ENCODE results near the gene NKD2.

NKD2 gene

GRCh38 chr5:1012900-1013237 is 4.3 kb downstream of the NKD2 start:
- TF ChIP-seq SIN3A (IDR thresholded peaks at IDR 0.05; ENCODE audit: borderline replicate concordance, insufficient read depth, low read length), result no peak
- no peak for TF ChIP-seq REST (IDR thresholded peaks at IDR 0.05; ENCODE audit: insufficient read depth in 1 of 2, low read depth in 2 of 2, low read length in 2 of 2)
- no peak for TF ChIP-seq POLR2AphosphoS5 (IDR thresholded peaks at IDR 0.05; ENCODE audit: low read depth, low read length)
- no peak for TF ChIP-seq FOXP2 (optimal IDR thresholded peaks at IDR 0.05; ENCODE audit: borderline replicate concordance, extremely low read depth, extremely low read length, insufficient read depth)
- TF ChIP-seq TAF1 (IDR thresholded peaks at IDR 0.05; ENCODE audit: borderline replicate concordance, insufficient read depth, low read length), result no peak

GRCh38 chr5:1013238-1013947 is 4.8 kb downstream of the NKD2 start:
- TF ChIP-seq TAF1 (IDR thresholded peaks at IDR 0.05; ENCODE audit: borderline replicate concordance, insufficient read depth, low read length), result no peak
- no peak for TF ChIP-seq FOXP2 (optimal IDR thresholded peaks at IDR 0.05; ENCODE audit: borderline replicate concordance, extremely low read depth, extremely low read length, insufficient read depth)
- no peak for TF ChIP-seq SIN3A (IDR thresholded peaks at IDR 0.05; ENCODE audit: borderline replicate concordance, insufficient read depth, low read length)
- TF ChIP-seq REST (IDR thresholded peaks at IDR 0.05; ENCODE audit: insufficient read depth in 1 of 2, low read depth in 2 of 2, low read length in 2 of 2), result no peak
- TF ChIP-seq POLR2AphosphoS5 (IDR thresholded peaks at IDR 0.05; ENCODE audit: low read depth, low read length), result no peak

- TF ChIP-seq POLR2AphosphoS5 (IDR thresholded peaks at IDR 0.05; ENCODE audit: low read depth, low read length) (no peak), FOXP2 (optimal IDR thresholded peaks at IDR 0.05; ENCODE audit: borderline replicate concordance, extremely low read depth, extremely low read length, insufficient read depth) (no peak), TAF1 (IDR thresholded peaks at IDR 0.05; ENCODE audit: borderline replicate concordance, insufficient read depth, low read length) (no peak), SIN3A (IDR thresholded peaks at IDR 0.05; ENCODE audit: borderline replicate concordance, insufficient read depth, low read length) (no peak), REST (IDR thresholded peaks at IDR 0.05; ENCODE audit: insufficient read depth in 1 of 2, low read depth in 2 of 2, low read length in 2 of 2) (no peak)
Observed at GRCh38 chr5:1013948-1014301, 5.3 kb downstream of the NKD2 start.

GRCh38 chr5:1014346-1014745 is 5.7 kb downstream of the NKD2 start:
- TF ChIP-seq TAF1 (IDR thresholded peaks at IDR 0.05; ENCODE audit: borderline replicate concordance, insufficient read depth, low read length) (no peak), FOXP2 (optimal IDR thresholded peaks at IDR 0.05; ENCODE audit: borderline replicate concordance, extremely low read depth, extremely low read length, insufficient read depth) (no peak), POLR2AphosphoS5 (IDR thresholded peaks at IDR 0.05; ENCODE audit: low read depth, low read length) (no peak), REST (IDR thresholded peaks at IDR 0.05; ENCODE audit: insufficient read depth in 1 of 2, low read depth in 2 of 2, low read length in 2 of 2) (no peak), SIN3A (IDR thresholded peaks at IDR 0.05; ENCODE audit: borderline replicate concordance, insufficient read depth, low read length) (no peak)

Measured in PFSK-1 (cell line).